ENCODE measurements around the gene SH2B2. TPM values are rescaled to one million over a fixed set of nuclear protein-coding genes. Genes with fewer than 3 reads are reported as not detected.
A peak's percentile ranks its signal among the peaks of the same experiment; 100 is the strongest.

Gene SH2B2
- total RNA-seq, 4 donors from 2014 or later = 1.8 to 13.2 (median 2.7) TPM

DNA sequence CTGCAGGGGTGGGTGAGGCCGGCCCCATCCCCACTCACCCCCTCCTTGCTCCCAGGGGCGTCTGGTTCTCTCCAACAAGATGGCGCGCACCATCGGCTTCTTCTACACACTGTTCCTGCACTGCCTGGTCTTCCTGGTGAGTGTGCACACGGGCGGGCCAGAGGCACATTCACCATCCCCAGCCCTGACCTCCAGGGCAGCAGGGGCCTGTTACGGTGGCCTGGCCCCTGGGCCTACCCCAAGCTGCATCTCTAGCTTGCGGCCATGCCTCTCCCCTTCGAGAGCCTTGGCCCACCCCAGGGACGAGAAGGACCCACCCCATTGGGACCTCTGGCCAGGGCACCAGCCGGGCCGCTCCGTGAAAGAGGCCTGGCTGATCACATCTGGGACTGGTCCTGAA is 4.9 kb upstream of the SH2B2 start:
- H3K4me1 ChIP-seq = peaks cover 0 to 19% (median 13%) of the 10 kb centered on the region in 4 donors

DNA sequence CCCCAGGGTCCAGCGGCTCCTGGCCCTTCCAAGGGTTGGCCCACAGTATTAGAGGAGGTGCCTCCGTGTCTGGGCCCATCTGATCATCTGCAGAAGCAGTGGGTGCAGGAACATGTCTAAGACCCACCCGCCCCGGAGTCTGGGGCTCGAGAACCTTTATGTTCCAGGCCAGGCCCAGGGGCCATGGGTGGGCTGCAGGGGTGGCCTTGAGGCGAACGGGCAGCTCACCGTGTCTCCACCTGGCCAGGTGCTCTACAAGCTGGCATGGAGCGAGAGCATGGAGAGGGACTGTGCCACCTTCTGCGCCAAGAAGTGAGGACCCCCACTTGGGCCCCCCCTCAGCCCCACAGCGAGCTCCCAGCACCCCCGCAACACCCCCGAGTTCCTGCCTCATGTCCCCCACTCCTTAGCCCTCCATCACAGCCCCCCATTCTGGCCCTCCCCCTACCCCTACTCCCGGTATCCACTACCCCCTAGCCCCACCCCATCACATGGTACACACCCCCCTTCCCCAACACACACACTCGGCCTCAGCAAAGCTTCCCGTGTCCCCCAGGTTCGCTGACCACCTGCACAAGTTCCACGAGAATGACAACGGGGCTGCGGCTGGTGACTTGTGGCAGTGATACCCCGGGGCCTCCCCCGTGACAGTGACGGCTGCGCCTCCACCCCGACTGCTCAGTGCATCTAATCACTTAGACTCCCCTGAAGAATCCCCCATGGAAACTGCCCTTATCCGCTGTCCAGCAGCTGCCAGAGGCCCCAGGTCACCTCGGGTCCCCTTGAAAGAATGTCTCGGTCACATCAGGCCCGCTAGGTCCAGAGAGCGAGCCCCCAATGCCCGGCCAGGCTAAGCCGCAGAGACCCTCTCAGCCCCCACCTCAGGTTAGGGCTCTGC is 4.0 kb upstream of the SH2B2 start:
- H3K4me1 ChIP-seq = peaks cover 0 to 24% (median 13%) of the 10 kb centered on the region in 4 donors
- no peaks in the 10 kb centered on the region for H3K9me3 ChIP-seq
- H3K4me3 ChIP-seq = no peak overlapping the region
- TF ChIP-seq POLR2A (IDR thresholded peaks at IDR 0.05) (no peak), CTCF (IDR thresholded peaks at IDR 0.05) (no peak)
- H3K36me3 ChIP-seq = no peaks in the 10 kb centered on the region
- no peak for DNase-seq
- H3K27me3 ChIP-seq = no peaks in the 10 kb centered on the region
- no peak overlapping the region for H3K27ac ChIP-seq

More for the DNA sequence above, 4.9 kb upstream of the SH2B2 start:
- Histone ChIP-seq H3K9me3 (no peaks in the 10 kb centered on the region), H3K27ac (no peak overlapping the region), H3K27me3 (no peaks in the 10 kb centered on the region), H3K4me3 (no peak overlapping the region), H3K36me3 (no peaks in the 10 kb centered on the region)
- TF ChIP-seq POLR2A (IDR thresholded peaks at IDR 0.05) (no peak), CTCF (IDR thresholded peaks at IDR 0.05) (no peak)
- no peak for DNase-seq

- Histone ChIP-seq H3K9me3 (no peaks in the 10 kb centered on the region), H3K36me3 (no peaks in the 10 kb centered on the region), H3K27ac (no peak overlapping the region), H3K4me1 (peaks cover 0 to 33% (median 18%) of the 10 kb centered on the region in 4 donors), H3K27me3 (no peaks in the 10 kb centered on the region), H3K4me3 (no peak overlapping the region)
- DNase-seq = no peak
- no peak for TF ChIP-seq CTCF (IDR thresholded peaks at IDR 0.05)
- TF ChIP-seq POLR2A (IDR thresholded peaks at IDR 0.05) = no peak
Measured at GRCh38 chr7:102283477-102284189, 3.0 kb upstream of the SH2B2 start.

GRCh38 chr7:102284399-102284798 is 2.3 kb upstream of the SH2B2 start:
- peak in 2 of 3 donors; percentile 48 to 62 for DNase-seq
- peak overlapping the region in 1 of 4 donors; percentile 91 for H3K27ac ChIP-seq
- TF ChIP-seq POLR2A (IDR thresholded peaks at IDR 0.05) (no peak), CTCF (IDR thresholded peaks at IDR 0.05) (no peak)
- H3K4me1 ChIP-seq = peaks cover 0 to 36% (median 19%) of the 10 kb centered on the region in 4 donors
- no peak overlapping the region for H3K4me3 ChIP-seq
- H3K36me3 ChIP-seq = no peaks in the 10 kb centered on the region
- H3K9me3 ChIP-seq = no peaks in the 10 kb centered on the region
- H3K27me3 ChIP-seq = no peaks in the 10 kb centered on the region

- Histone ChIP-seq H3K4me1 (peaks cover 0 to 36% (median 19%) of the 10 kb centered on the region in 4 donors), H3K27me3 (no peaks in the 10 kb centered on the region), H3K9me3 (no peaks in the 10 kb centered on the region), H3K27ac (peak overlapping the region in 2 of 4 donors; percentile 74 to 91), H3K36me3 (no peaks in the 10 kb centered on the region), H3K4me3 (peak overlapping the region in 1 of 4 donors; percentile 79)
- DNase-seq = peak in 2 of 3 donors; percentile 75 to 79
- TF ChIP-seq POLR2A (IDR thresholded peaks at IDR 0.05) = no peak
- no peak for TF ChIP-seq CTCF (IDR thresholded peaks at IDR 0.05)
Measured at GRCh38 chr7:102284891-102285539, 1.7 kb upstream of the SH2B2 start.
